Measurements from ENCODE around the gene SEC22C.
A peak's percentile ranks its signal among the peaks of the same experiment; 100 is the strongest.
"Not testable (repeated sequence)": the region's sequence is repeated elsewhere in the genome, so short reads cannot be mapped to it uniquely, and the experiment has no call there.

Gene SEC22C

GRCh38 chr3:42581709-42582473 lies at the start of gene SEC22C:
SEC22C (minus strand) TSS chr3:42581967; CDS start chr3:42569046, 12,921 bp downstream.
- peak; percentile 93 to 94 for DNase-seq

DNA sequence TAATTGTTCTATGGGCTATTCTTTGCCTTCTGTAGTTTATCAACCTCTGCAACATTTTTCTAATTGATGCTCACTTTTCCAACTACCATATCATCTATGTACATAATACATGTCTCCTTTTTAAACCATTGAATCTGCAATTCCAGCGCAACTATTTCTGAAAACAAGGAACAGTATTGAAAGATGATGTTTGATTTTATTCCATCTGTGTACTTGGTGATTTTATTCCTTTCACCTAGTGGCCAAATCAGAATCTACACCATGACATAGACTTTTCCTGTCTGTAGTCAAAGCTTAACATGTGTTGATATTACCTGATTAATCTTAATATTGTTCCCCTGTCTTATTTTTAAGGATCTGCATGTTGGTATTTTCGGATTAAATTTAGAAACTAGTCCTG lies 31.7 kb upstream of the SEC22C start:
- peak; percentile 26 to 54 for DNase-seq

DNA sequence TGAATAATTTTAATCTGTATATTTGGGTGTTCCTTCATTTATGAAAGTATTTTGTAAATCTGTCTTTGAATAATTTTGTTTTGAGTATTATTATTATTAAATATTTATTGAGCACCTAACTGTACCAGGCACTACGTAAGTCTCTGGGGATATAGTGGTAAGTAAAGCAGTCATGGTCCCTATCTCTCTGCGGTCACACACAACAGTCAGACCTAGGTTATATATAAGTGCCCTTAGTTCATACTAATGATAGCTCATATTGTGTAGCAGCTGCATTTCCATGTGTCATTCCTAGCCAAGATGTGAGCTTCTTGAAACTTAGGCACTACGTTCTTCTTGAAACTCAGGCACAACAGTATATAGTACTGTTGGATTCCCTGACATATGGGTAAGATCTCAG lies 31.2 kb upstream of the SEC22C start:
- no peak for DNase-seq

- DNase-seq = no peak
These were observed 30.4 kb upstream of the SEC22C start for GRCh38 chr3:42612217-42612616.

- no peak for DNase-seq
These were observed 29.2 kb upstream of the SEC22C start for GRCh38 chr3:42610976-42611375.

DNA sequence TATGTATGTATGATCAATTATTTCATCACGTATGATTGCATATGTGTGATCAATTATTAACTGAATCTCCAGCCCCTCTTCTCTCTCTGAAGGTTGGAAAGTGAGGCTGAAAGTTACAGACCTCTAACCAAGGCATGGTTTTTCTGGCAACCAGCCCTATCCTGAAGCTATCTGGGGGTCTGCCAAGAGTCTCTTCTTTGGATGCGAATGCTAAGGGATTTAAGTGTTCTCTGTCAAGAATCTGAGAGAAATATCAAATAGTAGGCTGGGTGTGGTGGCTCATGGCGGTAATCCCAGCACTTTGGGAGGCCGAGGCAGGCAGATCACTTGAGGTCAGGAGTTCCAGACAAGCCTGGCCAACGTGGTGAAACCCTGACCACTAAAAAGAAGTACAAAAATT lies 26.8 kb upstream of the SEC22C start:
- DNase-seq = no peak

GRCh38 chr3:42605546-42606173 lies 23.9 kb upstream of the SEC22C start:
- DNase-seq = no peak

GRCh38 chr3:42602961-42603360 lies 21.2 kb upstream of the SEC22C start:
- no peak for DNase-seq

DNA sequence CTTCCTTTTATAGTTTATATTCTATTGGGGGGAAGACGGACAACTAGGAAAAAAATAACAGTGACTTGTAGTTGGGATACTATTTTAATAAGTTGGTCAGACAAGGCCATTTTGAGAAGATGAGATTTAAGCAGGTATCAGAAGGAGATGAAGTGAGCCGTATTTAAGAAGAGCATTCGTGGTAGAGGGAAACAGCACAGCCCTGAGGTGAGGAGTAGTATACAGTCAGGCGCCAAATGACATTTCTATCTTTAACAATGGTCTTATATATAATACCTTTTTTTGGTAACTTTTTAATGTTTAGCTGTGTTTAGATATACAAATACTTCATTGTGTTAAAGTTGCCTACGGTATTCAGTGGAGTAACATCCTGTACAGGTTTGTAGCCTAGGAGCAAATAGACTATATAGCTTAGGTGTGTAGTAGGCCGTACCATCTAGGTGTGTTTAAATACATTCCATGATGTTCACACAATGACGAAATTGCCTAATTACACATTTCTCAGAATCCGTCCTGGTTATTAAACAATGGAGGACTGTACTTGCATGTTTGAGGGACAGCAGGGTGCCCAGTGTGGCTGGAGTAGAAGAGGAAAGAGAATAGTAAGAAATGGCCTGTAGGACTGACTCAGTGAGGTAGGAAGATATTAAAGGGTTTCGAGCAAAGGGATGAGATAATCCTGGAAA lies 20.3 kb upstream of the SEC22C start:
- DNase-seq = peak in 1 of 2 experiments; percentile 23

- peak; percentile 85 to 87 for DNase-seq
These were observed 19.4 kb upstream of the SEC22C start for GRCh38 chr3:42600958-42601675.

DNA sequence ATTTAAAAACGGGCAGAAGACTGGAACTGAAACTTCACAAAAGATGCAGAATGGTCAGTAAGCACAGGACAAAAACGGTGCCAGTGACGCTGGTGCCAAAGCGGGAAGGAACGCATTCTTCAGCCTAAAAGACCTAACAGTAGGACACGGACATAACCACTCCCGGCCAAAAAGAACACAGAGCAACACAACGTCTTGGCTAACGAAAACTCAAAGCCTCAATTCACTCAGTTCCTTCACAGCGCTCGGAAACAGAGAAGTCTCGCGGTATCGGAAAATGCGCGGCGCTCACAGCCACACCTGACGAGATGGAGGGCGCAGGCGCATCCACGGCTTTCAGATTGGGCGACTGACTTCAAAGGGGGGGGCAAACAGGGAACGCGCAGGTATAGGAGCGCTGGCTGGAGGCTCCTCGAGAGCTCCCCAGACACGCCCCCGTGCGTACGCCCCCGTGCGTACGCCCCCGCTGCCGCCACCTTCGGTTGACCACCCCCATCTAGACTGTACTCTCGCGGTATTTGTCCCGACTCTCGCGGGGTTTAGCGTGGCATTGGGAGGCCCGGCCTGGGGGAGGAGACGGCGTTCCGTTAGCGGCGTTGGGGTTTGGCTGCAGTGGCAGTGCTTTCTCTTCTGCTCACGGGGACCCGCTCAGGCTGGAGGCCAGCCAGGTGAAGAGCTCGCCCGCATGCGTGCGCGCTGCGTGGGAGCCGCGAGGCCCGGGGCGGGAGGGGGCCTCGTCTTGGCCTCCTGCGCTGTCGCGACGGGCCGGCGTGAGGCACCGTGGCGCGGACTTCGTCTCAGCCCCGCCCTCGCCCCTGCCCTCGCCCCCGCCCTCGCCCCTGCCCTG lies 18.6 kb upstream of the SEC22C start, which contains the start of gene NKTR:
Gene NKTR, plus strand, starts transcription at position 576 of the 847 bp plus-strand sequence. CDS start 321 bp downstream, outside the sequence.
- DNase-seq = peak; percentile 99

DNA sequence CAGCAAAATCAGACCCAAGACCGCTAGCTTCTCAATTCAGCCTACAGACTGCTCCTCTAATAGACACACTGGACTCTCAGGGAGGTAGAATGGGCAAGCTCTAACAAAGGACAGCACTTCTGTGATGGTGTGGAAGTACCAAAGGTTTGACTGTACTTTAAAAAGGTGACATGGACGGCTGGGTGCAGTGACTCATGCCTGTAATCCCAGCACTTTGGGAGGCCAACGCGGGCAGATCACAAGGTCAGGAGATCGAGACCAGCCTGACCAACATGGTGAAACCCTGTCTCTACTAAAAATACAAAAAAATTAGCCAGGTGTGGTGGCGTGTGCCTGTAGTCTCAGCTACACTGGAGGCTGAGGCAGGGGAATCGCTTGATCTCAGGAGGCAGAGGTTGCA lies 15.3 kb upstream of the SEC22C start:
- DNase-seq = not testable (repeated sequence)

GRCh38 chr3:42595682-42596081 lies 13.9 kb upstream of the SEC22C start:
- no peak for DNase-seq

DNA sequence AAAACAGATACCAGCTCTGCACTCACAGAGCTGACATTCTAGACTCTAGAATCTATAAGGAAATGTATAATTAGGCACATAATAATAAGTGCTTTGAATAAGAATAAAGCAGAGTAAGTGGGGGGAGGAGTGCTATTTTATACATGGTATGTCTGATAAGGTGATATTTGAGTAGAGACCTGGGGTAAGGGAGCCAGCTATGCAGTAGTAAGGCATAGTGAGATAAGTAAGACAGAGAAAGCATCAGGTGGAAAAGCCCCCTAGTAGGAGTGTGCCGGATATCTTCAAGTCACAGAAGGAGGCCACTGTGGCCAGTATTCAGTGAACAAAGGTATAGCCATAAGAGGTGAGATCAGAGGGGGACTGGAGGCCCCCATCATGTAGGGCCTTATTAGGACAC lies 11.9 kb upstream of the SEC22C start:
- no peak for DNase-seq

GRCh38 chr3:42591811-42592210 lies 10.0 kb upstream of the SEC22C start:
- no peak for DNase-seq

- DNase-seq = no peak
These were observed 9.4 kb upstream of the SEC22C start for GRCh38 chr3:42590989-42591756.

DNA sequence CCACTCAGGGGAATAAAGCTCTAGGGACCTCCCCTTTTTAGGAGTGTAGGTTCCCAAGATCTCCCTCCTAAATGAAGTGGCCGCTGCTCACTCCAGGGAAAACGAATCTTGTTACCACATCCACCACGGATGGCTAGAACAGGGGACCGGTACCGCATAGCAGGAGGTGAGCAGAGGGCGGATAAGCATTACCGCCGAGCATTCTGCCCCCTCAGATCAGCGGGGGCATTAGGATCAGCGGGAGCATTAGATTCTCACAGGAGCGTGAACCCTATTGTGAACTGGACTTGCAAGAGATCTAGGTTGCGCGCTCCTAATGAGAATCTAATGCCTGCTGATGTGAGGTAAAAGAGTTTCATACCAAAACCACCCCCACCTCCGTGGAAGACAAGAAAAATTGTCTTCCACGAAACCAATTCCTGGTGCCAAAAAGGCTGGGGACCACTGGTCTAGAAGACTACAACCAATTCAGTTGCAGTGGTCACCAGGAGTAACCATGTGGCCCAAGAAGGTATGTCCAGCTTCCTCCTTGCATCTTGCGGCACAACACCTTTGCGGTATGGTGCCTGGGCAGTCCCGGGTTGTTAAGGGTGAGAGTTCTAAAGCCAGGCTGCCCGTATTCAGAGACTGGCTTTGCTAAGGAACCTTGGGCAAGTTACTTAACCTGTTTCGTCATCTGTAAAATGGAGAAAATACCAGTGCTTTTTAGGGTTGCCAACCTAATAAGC lies 7.8 kb upstream of the SEC22C start:
- DNase-seq = peak in 1 of 2 experiments; percentile 22

DNA sequence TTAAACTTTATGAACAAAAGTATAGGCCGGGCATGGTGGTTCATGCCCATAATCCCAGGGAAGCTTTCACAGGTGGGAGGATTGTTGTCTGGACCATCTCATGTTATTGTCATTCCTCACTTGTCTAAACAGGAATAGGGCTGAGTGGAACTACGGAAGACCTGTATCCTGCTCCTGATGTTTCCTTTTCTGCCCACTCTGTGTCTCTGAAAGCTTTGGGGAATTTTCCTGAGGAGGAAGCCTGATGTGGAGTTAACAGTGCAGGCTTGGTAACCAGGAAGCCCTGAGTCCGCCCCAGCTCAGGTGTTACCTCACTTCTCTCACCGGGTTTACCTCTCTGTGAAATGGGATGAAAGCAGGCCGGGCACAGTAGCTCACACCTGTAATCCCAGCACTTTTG lies 6.9 kb upstream of the SEC22C start:
- no peak for DNase-seq

GRCh38 chr3:42582474-42583070 lies 805 bp upstream of the SEC22C start:
- DNase-seq = peak in 1 of 2 experiments; percentile 54

GRCh38 chr3:42581400-42581708 lies 413 bp downstream of the SEC22C start:
- DNase-seq = no peak

Measured in AML-193 (cell line).